Calu3 (cell line): Measurements from ENCODE around the gene MYO18B. TPM values are rescaled to one million over a fixed set of nuclear protein-coding genes. Genes with fewer than 3 reads are reported as not detected.

ENCODE experiments used
- BruUV-seq: library from RNA; stranded (reverse); fragments of 400-500 nt; replicated peaks from 2 replicates; lab custom pipeline; 2021; lab: Mats Ljungman, UMichigan
- CTCF ChIA-PET: fragments of 300-600 bp; sonication (Branson Sonifier 250); formaldehyde crosslinking; loops from one replicate; lab custom pipeline; 2022; ENCODE audit warnings: antibody characterized with exemption; lab: Charles Lee
- DNase-seq: peaks from one replicate; pipeline ENCODE4 v3.0.0; 2022
- H3K27ac Mint-ChIP-seq: one replicate; pipeline ENCODE4 v1.8.0; 2022; ENCODE audit warnings: mixed read lengths; ENCODE audit not compliant: unreplicated experiment
- H3K27me3 Mint-ChIP-seq: one replicate; pipeline ENCODE4 v1.8.0; 2022; ENCODE audit warnings: mixed read lengths; ENCODE audit not compliant: unreplicated experiment
- H3K36me3 Mint-ChIP-seq: one replicate; pipeline ENCODE4 v1.8.0; 2022; ENCODE audit warnings: mild to moderate bottlenecking, moderate library complexity, mixed read lengths; ENCODE audit not compliant: insufficient read depth, unreplicated experiment
- H3K4me1 Mint-ChIP-seq: one replicate; pipeline ENCODE4 v1.8.0; 2022; ENCODE audit warnings: mild to moderate bottlenecking, low read depth, mixed read lengths; ENCODE audit not compliant: unreplicated experiment
- H3K4me3 Mint-ChIP-seq: one replicate; pipeline ENCODE4 v1.8.0; 2022; ENCODE audit warnings: mild to moderate bottlenecking, low read depth, moderate library complexity, mixed read lengths; ENCODE audit not compliant: unreplicated experiment
- H3K9me3 Mint-ChIP-seq: one replicate; pipeline ENCODE4 v1.8.0; 2022; ENCODE audit warnings: low read depth, mixed read lengths; ENCODE audit not compliant: unreplicated experiment
- intact Hi-C: fragments of 100-400 bp; cut with micrococcal nuclease; formaldehyde crosslinking; loops from one replicate; pipeline ENCODE4 v1.10.0; 2022; ENCODE audit not compliant: unreplicated experiment
- total RNA-seq: library from RNA; stranded (reverse); gene quantifications from 2 replicates; pipeline ENCODE4 v1.2.3, GENCODE V29; 2022
- TF ChIP-seq, protein P1 (sequence below): fragments of 200-600 bp; IDR thresholded peaks from one replicate; pipeline ENCODE4 v1.8.0; 2022; ENCODE audit warnings: antibody characterized with exemption; ENCODE audit not compliant: unreplicated experiment

MYO18B gene
- total RNA-seq, 1 experiment from 2014 or later = 0.59 TPM

- Mint-ChIP-seq H3K27me3 (peaks cover 93% of the 10 kb centered on the region), H3K9me3 (no peaks in the 10 kb centered on the region), H3K27ac (no peak overlapping the region), H3K4me1 (no peaks in the 10 kb centered on the region), H3K36me3 (no peaks in the 10 kb centered on the region), H3K4me3 (no peak overlapping the region)
- intact Hi-C loops = no loop called here
- BruUV-seq = no TSS peak
- no peak for DNase-seq
- TF ChIP-seq, protein P1, sequence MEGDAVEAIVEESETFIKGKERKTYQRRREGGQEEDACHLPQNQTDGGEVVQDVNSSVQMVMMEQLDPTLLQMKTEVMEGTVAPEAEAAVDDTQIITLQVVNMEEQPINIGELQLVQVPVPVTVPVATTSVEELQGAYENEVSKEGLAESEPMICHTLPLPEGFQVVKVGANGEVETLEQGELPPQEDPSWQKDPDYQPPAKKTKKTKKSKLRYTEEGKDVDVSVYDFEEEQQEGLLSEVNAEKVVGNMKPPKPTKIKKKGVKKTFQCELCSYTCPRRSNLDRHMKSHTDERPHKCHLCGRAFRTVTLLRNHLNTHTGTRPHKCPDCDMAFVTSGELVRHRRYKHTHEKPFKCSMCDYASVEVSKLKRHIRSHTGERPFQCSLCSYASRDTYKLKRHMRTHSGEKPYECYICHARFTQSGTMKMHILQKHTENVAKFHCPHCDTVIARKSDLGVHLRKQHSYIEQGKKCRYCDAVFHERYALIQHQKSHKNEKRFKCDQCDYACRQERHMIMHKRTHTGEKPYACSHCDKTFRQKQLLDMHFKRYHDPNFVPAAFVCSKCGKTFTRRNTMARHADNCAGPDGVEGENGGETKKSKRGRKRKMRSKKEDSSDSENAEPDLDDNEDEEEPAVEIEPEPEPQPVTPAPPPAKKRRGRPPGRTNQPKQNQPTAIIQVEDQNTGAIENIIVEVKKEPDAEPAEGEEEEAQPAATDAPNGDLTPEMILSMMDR = no peak
- CTCF ChIA-PET = no interaction called here
These were observed 169.4 kb downstream of the MYO18B start for GRCh38 chr22:25911243-25911972.

GRCh38 chr22:25919452-25919851 lies 177.5 kb downstream of the MYO18B start:
- no peak for DNase-seq
- intact Hi-C loops = no loop called here
- no peaks in the 10 kb centered on the region for H3K36me3 Mint-ChIP-seq
- BruUV-seq = no TSS peak
- H3K4me3 Mint-ChIP-seq = no peak overlapping the region
- H3K9me3 Mint-ChIP-seq = no peaks in the 10 kb centered on the region
- H3K27me3 Mint-ChIP-seq = peaks cover 93% of the 10 kb centered on the region
- TF ChIP-seq, protein P1 = no peak
- H3K27ac Mint-ChIP-seq = no peak overlapping the region
- CTCF ChIA-PET = no interaction called here
- no peaks in the 10 kb centered on the region for H3K4me1 Mint-ChIP-seq

DNA sequence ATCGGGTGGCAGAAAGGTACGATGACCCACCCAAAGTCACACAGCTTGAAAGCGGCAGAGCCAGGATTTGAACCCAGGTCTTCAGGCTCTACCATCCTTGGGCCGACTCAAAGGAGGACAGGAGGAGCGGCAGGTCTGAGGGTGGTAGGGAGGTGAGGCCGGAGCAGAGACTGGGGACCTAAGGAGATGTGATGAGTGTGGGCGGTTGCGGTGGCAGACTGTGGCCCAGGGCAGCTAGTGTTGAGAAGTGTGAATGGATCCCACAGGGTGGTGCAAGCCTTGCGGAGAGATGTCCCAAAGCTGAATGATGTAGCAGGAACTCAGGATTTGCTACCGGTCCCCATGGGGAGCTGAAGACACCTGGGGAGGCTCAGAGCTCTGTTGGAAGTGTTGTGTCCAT lies 180.2 kb downstream of the MYO18B start:
- intact Hi-C loops = no loop called here
- no peaks in the 10 kb centered on the region for H3K9me3 Mint-ChIP-seq
- no TSS peak for BruUV-seq
- H3K27ac Mint-ChIP-seq = no peak overlapping the region
- no peak for DNase-seq
- TF ChIP-seq, protein P1 = no peak
- CTCF ChIA-PET = no interaction called here
- H3K4me3 Mint-ChIP-seq = no peak overlapping the region
- H3K36me3 Mint-ChIP-seq = no peaks in the 10 kb centered on the region
- H3K4me1 Mint-ChIP-seq = no peaks in the 10 kb centered on the region
- peaks cover 80% of the 10 kb centered on the region for H3K27me3 Mint-ChIP-seq

GRCh38 chr22:25923914-25924313 lies 181.9 kb downstream of the MYO18B start:
- Mint-ChIP-seq H3K9me3 (no peaks in the 10 kb centered on the region), H3K4me1 (no peaks in the 10 kb centered on the region), H3K36me3 (no peaks in the 10 kb centered on the region)

More at GRCh38 chr22:25923914-25924313, 181.9 kb downstream of the MYO18B start:
- intact Hi-C loops = no loop called here
- Mint-ChIP-seq H3K27me3 (peaks cover 80% of the 10 kb centered on the region), H3K4me3 (no peak overlapping the region), H3K27ac (no peak overlapping the region)
- DNase-seq = no peak
- CTCF ChIA-PET = no interaction called here
- no TSS peak for BruUV-seq
- TF ChIP-seq, protein P1 = no peak
